Stomach (tissue), 4 donors: ENCODE data around the gene ZNF438.

Experiments used
- CTCF ChIP-seq, 7 experiments: fragments of 450-650 bp in 4 of 7; fragments of 200-600 bp in 3 of 7; sonication (generic) in 3 of 7; IDR thresholded peaks; one replicate each; pipeline ENCODE4 v1.5.1; 2016 to 2019; ENCODE audit warnings: antibody characterized with exemption in 7 of 7, control low read depth in 2 of 7, mild to moderate bottlenecking in 1 of 7
- POLR2A ChIP-seq, 4 donors: fragments of 450-650 bp; IDR thresholded peaks; one replicate each; pipeline ENCODE4 v1.6.1; 2016; ENCODE audit warnings: antibody characterized with exemption in 4 of 4, control low read depth in 2 of 4, mild to moderate bottlenecking in 1 of 4, moderate library complexity in 1 of 4

GRCh38 chr10:30811276-30812017, 220.2 kb downstream of the ZNF438 start:
- no peak for TF ChIP-seq CTCF (IDR thresholded peaks at IDR 0.05)
- TF ChIP-seq POLR2A (IDR thresholded peaks at IDR 0.05): no peak
